GM10248 (cell line): ENCODE measurements around the gene FBXO31.
"Not testable (repeated sequence)": the region's sequence is repeated elsewhere in the genome, so short reads cannot be mapped to it uniquely, and the experiment has no call there.

ENCODE experiments used
- CTCF ChIA-PET: fragments of 300-600 bp; sonication (Branson Sonifier 250); formaldehyde crosslinking; extraction: SDS; loops from one replicate; lab custom pipeline; 2021; ENCODE audit warnings: antibody characterized with exemption; lab: Yijun Ruan, JAX
- POLR2A ChIA-PET: fragments of 350-650 bp; sonication (Branson Sonifier 250); formaldehyde crosslinking; extraction: SDS; loops from one replicate; lab custom pipeline; 2020; ENCODE audit warnings: antibody characterized with exemption; lab: Yijun Ruan, JAX
- DNase-seq: peaks from one replicate; pipeline ENCODE4 v3.0.0; 2012; ENCODE audit errors: extremely low spot score
- TF ChIP-seq, protein P1 (sequence below): IDR thresholded peaks from 2 replicates; pipeline ENCODE4 v1.5.1; 2012; ENCODE audit warnings: mild to moderate bottlenecking, low read depth; ENCODE audit errors: extremely low read depth, missing control alignments, control extremely low read depth

FBXO31 gene

DNA sequence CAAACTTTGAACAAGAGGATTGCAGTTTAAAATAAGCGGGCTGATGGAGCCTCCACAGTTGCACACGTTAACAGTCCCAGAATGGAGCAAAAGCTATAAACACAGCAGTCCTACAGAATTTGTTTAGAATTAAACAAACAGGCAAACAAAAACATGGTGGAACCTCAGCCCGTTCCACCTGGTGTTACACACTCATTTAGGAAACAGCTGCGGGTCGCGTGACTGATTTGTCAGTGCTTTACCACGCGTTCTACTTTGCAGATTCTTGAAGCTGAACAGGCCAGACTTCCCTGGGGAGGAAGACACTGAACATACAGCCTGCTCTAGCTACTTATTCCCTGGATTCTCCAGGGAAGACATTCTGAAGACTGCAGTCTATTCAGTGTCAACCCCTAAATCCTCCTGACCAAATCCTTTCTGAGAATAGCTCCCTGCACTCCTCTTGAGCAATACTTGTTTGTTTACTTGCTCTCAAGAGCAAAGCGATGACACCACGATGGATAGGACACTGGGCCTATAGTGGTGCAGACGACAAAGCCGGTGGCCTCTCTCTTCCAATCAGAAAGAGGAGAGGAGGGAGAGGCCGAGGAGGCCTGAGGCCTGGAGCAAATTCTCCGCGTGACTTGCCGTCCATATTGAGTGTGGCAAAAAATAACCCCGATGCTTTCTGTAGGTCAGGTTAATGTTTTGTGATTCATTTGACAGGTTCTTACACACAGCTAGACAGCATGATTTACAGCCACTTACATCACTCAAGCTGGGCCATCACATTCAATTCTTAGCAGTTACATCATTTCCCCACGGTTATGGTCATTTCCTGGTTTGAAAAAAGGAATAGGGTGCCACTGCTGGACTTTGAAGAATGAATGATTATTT lies 4.6 kb upstream of the FBXO31 start:
- peak; percentile 86 for DNase-seq
- TF ChIP-seq, protein P1, sequence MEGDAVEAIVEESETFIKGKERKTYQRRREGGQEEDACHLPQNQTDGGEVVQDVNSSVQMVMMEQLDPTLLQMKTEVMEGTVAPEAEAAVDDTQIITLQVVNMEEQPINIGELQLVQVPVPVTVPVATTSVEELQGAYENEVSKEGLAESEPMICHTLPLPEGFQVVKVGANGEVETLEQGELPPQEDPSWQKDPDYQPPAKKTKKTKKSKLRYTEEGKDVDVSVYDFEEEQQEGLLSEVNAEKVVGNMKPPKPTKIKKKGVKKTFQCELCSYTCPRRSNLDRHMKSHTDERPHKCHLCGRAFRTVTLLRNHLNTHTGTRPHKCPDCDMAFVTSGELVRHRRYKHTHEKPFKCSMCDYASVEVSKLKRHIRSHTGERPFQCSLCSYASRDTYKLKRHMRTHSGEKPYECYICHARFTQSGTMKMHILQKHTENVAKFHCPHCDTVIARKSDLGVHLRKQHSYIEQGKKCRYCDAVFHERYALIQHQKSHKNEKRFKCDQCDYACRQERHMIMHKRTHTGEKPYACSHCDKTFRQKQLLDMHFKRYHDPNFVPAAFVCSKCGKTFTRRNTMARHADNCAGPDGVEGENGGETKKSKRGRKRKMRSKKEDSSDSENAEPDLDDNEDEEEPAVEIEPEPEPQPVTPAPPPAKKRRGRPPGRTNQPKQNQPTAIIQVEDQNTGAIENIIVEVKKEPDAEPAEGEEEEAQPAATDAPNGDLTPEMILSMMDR = no peak
- POLR2A ChIA-PET = interaction anchor here (1.4 to 1.5 kb wide), 2 partner anchors 12 to 13 kb away, joined by 6 read pairs; no protein-coding TSS in a partner anchor
- CTCF ChIA-PET = no interaction called here

DNA sequence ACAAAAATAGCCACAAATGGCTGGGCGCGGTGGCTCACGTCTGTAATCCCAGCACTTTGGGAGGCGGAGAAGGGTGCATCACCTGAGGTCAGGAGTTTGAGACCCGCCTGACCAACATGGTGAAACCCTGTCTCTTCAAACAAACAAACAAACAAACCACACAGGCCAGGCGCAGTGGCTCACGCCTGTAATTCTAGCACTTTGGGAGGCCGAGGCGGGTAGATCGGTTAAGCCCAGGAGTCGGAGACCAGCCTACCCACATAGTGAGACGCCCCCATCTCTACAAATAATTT lies 1.2 kb upstream of the FBXO31 start:
- not testable (repeated sequence) for DNase-seq
- ChIA-PET CTCF (interaction anchor here (2.2 kb wide), 1 partner anchor 10 kb away, joined by 19 read pairs; no protein-coding TSS in a partner anchor), POLR2A (interaction anchor here (2.6 kb wide), 1 partner anchor 10 kb away, joined by 20 read pairs; no protein-coding TSS in a partner anchor)

DNA sequence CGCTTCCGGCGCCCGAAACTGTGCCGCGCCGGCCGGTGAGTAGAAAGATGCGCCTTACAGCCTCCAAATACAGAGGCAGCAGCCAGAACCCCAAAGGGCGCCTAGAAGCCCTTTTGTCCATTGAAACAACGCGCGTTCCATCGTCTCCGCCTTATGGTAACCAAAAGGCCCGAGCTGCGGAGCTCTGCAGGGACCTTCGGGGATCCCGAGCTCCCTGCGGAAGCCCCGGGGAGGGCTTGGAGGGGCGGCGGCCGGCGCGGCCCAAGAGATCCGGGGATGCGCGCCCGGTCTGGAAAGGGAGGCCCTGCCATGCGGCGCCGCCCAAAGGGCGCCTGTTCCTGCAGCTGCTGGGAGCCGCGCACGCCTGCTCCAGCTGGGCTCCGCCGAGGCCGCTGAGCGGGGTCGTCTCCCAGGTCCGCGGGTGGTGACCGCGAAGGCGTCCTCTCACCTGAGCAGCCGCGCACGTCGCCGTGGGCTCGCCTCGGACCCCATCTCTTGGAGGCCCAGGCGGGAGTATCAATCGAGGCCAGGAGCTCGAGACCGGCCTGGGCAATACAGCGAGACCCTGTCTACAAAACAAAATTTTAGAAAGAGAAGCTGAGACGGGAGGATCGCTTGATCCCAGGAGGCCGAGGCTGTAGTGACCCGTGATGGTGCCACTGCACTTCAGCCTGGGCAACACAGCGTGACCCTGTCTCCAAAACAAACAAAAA lies 742 bp upstream of the FBXO31 start:
- ChIA-PET POLR2A (interaction anchor here (0.9 to 2.6 kb wide), 4 partner anchors 8 to 67 kb away, joined by 3 to 20 read pairs (median 8); partner anchors contain the start of genes C16orf95 and MAP1LC3B), CTCF (interaction anchor here (1.0 to 2.2 kb wide), 4 partner anchors 10 to 251 kb away, joined by 3 to 19 read pairs (median 5); no protein-coding TSS in a partner anchor)
- DNase-seq = no peak
- TF ChIP-seq, protein P1 = no peak

DNA sequence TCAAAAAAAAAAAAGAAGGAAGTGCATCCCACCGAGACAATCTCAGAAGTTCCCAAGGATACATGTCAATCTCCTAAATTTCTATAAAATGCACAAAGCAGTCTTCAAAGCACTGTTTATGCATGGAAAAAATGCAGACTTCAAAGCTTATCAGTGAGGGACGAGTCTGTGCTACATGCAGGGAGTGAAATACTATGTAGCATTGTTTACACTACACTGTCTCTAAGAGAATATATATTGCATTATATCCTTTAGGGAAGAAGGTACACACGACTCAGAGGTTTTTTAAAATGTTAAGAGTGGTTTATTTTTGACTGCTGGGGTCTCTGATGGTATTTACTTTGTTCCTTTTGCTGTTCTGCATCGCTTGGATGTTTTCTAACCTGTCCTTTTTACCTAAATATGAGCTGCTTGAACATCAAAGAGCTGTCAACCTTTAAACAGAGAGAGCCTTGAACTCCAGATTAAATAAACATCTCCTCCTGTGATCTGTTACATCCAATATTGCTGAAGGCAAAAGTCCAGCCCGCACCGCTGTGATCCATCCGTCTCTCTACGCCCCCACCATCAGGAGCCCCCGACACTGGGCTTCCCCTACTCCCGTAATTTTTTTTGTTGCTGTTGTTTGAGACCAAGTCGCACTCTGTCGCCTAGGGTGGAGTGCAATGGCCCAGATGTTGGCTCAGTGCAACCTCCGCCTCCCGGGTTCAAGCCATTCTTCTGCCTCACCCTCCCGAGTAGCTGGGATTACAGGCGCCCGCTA lies 1.4 kb downstream of the FBXO31 start:
- POLR2A ChIA-PET = interaction anchor here (0.7 to 2.6 kb wide), 2 partner anchors 12 to 24 kb away, joined by 4 to 20 read pairs; no protein-coding TSS in a partner anchor
- DNase-seq = no peak
- TF ChIP-seq, protein P1 = no peak
- CTCF ChIA-PET = interaction anchor here (1.0 to 1.8 kb wide), 4 partner anchors 11 to 78 kb away, joined by 3 to 4 read pairs (median 4); partner anchors contain the start of gene C16orf95

DNA sequence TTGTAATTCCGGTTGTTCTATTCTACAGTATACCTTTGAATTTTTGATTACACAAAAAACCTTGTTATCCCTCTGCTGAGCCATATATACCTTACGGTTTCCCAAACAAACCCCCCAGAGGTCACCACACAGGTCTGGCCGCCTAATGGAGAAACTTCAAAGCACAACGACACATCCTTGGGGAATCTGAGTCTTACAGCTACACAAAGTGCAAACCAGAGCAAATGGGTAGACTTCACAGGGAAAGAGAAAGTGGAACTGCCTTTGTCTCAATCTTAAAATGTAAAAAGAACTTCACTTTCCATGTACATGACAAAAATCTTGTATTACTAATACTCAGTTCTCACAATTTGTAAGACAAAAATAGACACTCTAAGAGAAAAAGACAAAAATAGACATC lies 2.7 kb downstream of the FBXO31 start:
- POLR2A ChIA-PET = no interaction called here
- CTCF ChIA-PET = interaction anchor here (1.4 to 1.8 kb wide), 2 partner anchors 14 to 64 kb away, joined by 4 to 6 read pairs; partner anchors contain the start of gene C16orf95
- no peak for DNase-seq
- TF ChIP-seq, protein P1 = no peak

DNA sequence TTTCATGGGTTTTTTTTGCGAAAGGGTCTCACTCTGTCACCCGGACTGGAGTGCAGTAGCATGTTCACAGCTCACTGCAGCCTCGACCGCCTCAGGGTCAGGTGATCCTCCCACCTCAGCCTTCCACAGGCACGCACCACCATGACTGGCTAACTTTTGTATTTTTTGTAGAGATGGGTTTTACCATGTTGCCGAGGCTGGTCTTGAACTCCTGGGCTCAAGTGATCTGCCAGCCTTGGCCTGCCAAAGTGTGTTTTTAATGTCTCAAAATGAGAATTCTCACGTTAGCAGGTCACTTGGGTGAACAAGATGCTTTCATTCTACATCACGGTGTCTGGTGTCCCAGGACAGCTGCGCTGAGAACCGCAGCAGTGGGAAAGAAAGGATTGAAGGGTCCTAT lies 3.2 kb downstream of the FBXO31 start:
- POLR2A ChIA-PET = no interaction called here

DNA sequence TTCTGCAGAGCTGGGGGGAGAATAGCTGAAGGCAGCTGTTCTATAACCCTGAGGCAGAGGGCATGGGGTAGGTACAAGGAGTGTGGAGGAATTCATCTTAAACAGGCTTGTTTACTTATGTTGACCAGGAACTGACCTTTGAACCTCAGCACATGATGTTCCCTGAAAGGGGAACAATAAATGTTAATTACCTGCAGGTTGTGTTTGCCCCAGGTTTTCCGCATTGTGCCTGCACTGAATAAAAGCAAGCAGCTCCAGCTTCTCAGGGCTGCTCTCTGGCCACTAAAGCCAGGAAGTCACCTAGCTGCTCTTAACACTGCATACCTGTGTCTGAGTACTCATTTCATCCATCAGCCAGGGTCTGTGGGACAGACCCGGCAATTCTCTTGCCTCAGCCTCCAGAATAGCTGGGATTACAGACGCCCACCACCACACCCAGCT lies 4.2 kb downstream of the FBXO31 start:
- POLR2A ChIA-PET = interaction anchor here (0.7 kb wide), 1 partner anchor 24 kb away, joined by 6 read pairs; no protein-coding TSS in a partner anchor
- DNase-seq, CTCF ChIA-PET: not testable (repeated sequence)

More for the DNA sequence above, 3.2 kb downstream of the FBXO31 start:
- TF ChIP-seq, protein P1 = no peak
- CTCF ChIA-PET = interaction anchor here (1.4 to 1.8 kb wide), 2 partner anchors 14 to 63 kb away, joined by 4 to 6 read pairs; partner anchors contain the start of gene C16orf95
- no peak for DNase-seq
